ENCODE results near the gene TOMM34.

DNA sequence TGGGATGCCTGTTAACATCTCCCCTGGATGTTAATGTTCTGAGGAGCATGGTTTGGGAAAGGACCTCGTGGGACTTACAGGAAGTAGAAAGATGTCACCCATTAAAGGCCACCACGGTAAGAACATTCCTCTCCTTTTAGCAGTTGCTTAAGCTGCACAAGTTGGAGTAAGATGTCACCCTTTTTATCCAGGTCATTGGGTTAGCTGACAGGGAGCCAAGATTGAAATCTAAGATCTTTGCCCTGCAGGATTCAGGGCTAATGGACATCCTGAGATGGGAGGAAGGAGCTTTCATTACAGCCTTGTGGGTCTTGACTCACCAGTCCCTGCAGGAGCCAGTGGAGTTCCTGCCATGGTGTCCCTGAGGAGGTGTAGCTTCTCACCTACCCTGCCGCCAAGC is 28.3 kb downstream of the TOMM34 start:
- TF ChIP-seq EZH2 (IDR thresholded peaks at IDR 0.05) (no peak), EZH2phosphoT487 (IDR thresholded peaks at IDR 0.05) (no peak)
- TF ChIP-seq, protein P1, sequence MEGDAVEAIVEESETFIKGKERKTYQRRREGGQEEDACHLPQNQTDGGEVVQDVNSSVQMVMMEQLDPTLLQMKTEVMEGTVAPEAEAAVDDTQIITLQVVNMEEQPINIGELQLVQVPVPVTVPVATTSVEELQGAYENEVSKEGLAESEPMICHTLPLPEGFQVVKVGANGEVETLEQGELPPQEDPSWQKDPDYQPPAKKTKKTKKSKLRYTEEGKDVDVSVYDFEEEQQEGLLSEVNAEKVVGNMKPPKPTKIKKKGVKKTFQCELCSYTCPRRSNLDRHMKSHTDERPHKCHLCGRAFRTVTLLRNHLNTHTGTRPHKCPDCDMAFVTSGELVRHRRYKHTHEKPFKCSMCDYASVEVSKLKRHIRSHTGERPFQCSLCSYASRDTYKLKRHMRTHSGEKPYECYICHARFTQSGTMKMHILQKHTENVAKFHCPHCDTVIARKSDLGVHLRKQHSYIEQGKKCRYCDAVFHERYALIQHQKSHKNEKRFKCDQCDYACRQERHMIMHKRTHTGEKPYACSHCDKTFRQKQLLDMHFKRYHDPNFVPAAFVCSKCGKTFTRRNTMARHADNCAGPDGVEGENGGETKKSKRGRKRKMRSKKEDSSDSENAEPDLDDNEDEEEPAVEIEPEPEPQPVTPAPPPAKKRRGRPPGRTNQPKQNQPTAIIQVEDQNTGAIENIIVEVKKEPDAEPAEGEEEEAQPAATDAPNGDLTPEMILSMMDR (IDR thresholded peaks at IDR 0.05), result no peak
